ENCODE measurements around the gene CCNI.
"Not testable (repeated sequence)": the region's sequence is repeated elsewhere in the genome, so short reads cannot be mapped to it uniquely, and the experiment has no call there.

The CCNI gene

GRCh38 chr4:77093401-77093800, 17.6 kb upstream of the CCNI start:
- H3K9ac ChIP-seq (ENCODE audit: insufficient read length) = no peak overlapping the region
- H3K36me3 ChIP-seq (ENCODE audit: insufficient read depth, low read length) = no peaks in the 10 kb centered on the region
- no peaks in the 10 kb centered on the region for H3K9me3 ChIP-seq (ENCODE audit: low read depth, low read length)
- TF ChIP-seq POLR2AphosphoS5 (IDR thresholded peaks at IDR 0.05; ENCODE audit: borderline replicate concordance, low read depth, low read length) = peak; percentile 22; the same call in 1 of the 2 replicates
- no peak for TF ChIP-seq EZH2 (IDR thresholded peaks at IDR 0.05)
- H3K27ac ChIP-seq = peak overlapping the region; percentile 84
- DNase-seq (ENCODE audit: low read depth, low spot score) = no peak
- peak overlapping the region; percentile 47 for H3K4me3 ChIP-seq

- H3K9me3 ChIP-seq (ENCODE audit: low read depth, low read length) = no peaks in the 10 kb centered on the region
- H3K9ac ChIP-seq (ENCODE audit: insufficient read length) = no peak overlapping the region
- H3K4me3 ChIP-seq = peak overlapping the region; percentile 47
- peak overlapping the region; percentile 84 for H3K27ac ChIP-seq
- H3K36me3 ChIP-seq (ENCODE audit: insufficient read depth, low read length) = no peaks in the 10 kb centered on the region
- TF ChIP-seq FOXP2 (optimal IDR thresholded peaks at IDR 0.05; ENCODE audit: control extremely low read depth, extremely low read length, insufficient read depth) = no peak
- TF ChIP-seq POLR2AphosphoS5 (IDR thresholded peaks at IDR 0.05; ENCODE audit: borderline replicate concordance, low read depth, low read length) = no peak
- TF ChIP-seq EZH2 (IDR thresholded peaks at IDR 0.05) = no peak
- DNase-seq (ENCODE audit: low read depth, low spot score) = no peak
Observed at GRCh38 chr4:77092975-77093374, 17.2 kb upstream of the CCNI start.

GRCh38 chr4:77089866-77090265, 14.1 kb upstream of the CCNI start:
- Histone ChIP-seq H3K4me3 (no peak overlapping the region), H3K36me3 (ENCODE audit: insufficient read depth, low read length) (no peaks in the 10 kb centered on the region), H3K9me3 (ENCODE audit: low read depth, low read length) (no peaks in the 10 kb centered on the region), H3K9ac (ENCODE audit: insufficient read length) (no peak overlapping the region), H3K27ac (no peak overlapping the region)
- no peak for DNase-seq (ENCODE audit: low read depth, low spot score)
- TF ChIP-seq EZH2 (IDR thresholded peaks at IDR 0.05) (no peak), POLR2AphosphoS5 (IDR thresholded peaks at IDR 0.05; ENCODE audit: borderline replicate concordance, low read depth, low read length) (no peak), FOXP2 (optimal IDR thresholded peaks at IDR 0.05; ENCODE audit: control extremely low read depth, extremely low read length, insufficient read depth) (no peak)

GRCh38 chr4:77087027-77087426, 11.2 kb upstream of the CCNI start:
- not testable (repeated sequence) for H3K27ac ChIP-seq; H3K9me3 ChIP-seq (ENCODE audit: low read depth, low read length); H3K9ac ChIP-seq (ENCODE audit: insufficient read length); DNase-seq (ENCODE audit: low read depth, low spot score); H3K36me3 ChIP-seq (ENCODE audit: insufficient read depth, low read length); H3K4me3 ChIP-seq

- no peak overlapping the region for H3K27ac ChIP-seq
Observed at GRCh38 chr4:77084019-77084639, 8.3 kb upstream of the CCNI start.

GRCh38 chr4:77082886-77083608, 7.3 kb upstream of the CCNI start:
- no peak overlapping the region for H3K27ac ChIP-seq
- no peak overlapping the region for H3K4me3 ChIP-seq
- no peaks in the 10 kb centered on the region for H3K36me3 ChIP-seq (ENCODE audit: insufficient read depth, low read length)
- TF ChIP-seq POLR2AphosphoS5 (IDR thresholded peaks at IDR 0.05; ENCODE audit: borderline replicate concordance, low read depth, low read length) (no peak), FOXP2 (optimal IDR thresholded peaks at IDR 0.05; ENCODE audit: control extremely low read depth, extremely low read length, insufficient read depth) (no peak), EZH2 (IDR thresholded peaks at IDR 0.05) (no peak)
- DNase-seq (ENCODE audit: low read depth, low spot score) = no peak
- H3K9me3 ChIP-seq (ENCODE audit: low read depth, low read length) = no peaks in the 10 kb centered on the region
- no peak overlapping the region for H3K9ac ChIP-seq (ENCODE audit: insufficient read length)

More at GRCh38 chr4:77084019-77084639, 8.3 kb upstream of the CCNI start:
- Histone ChIP-seq H3K9me3 (ENCODE audit: low read depth, low read length) (no peaks in the 10 kb centered on the region), H3K4me3 (no peak overlapping the region), H3K36me3 (ENCODE audit: insufficient read depth, low read length) (no peaks in the 10 kb centered on the region), H3K9ac (ENCODE audit: insufficient read length) (no peak overlapping the region)
- TF ChIP-seq POLR2AphosphoS5 (IDR thresholded peaks at IDR 0.05; ENCODE audit: borderline replicate concordance, low read depth, low read length) (no peak), EZH2 (IDR thresholded peaks at IDR 0.05) (no peak), FOXP2 (optimal IDR thresholded peaks at IDR 0.05; ENCODE audit: control extremely low read depth, extremely low read length, insufficient read depth) (no peak)
- no peak for DNase-seq (ENCODE audit: low read depth, low spot score)

- not testable (repeated sequence) for H3K36me3 ChIP-seq (ENCODE audit: insufficient read depth, low read length); DNase-seq (ENCODE audit: low read depth, low spot score); H3K9me3 ChIP-seq (ENCODE audit: low read depth, low read length); H3K27ac ChIP-seq; H3K4me3 ChIP-seq; H3K9ac ChIP-seq (ENCODE audit: insufficient read length)
Observed at GRCh38 chr4:77080806-77081205, 5.0 kb upstream of the CCNI start.

GRCh38 chr4:77079281-77079680, 3.5 kb upstream of the CCNI start:
- no peaks in the 10 kb centered on the region for H3K36me3 ChIP-seq (ENCODE audit: insufficient read depth, low read length)
- no peak overlapping the region for H3K9ac ChIP-seq (ENCODE audit: insufficient read length)
- TF ChIP-seq POLR2AphosphoS5 (IDR thresholded peaks at IDR 0.05; ENCODE audit: borderline replicate concordance, low read depth, low read length) = no peak
- no peak for TF ChIP-seq EZH2 (IDR thresholded peaks at IDR 0.05)
- TF ChIP-seq FOXP2 (optimal IDR thresholded peaks at IDR 0.05; ENCODE audit: control extremely low read depth, extremely low read length, insufficient read depth) = no peak
- H3K27ac ChIP-seq = no peak overlapping the region
- no peak overlapping the region for H3K4me3 ChIP-seq
- no peak for DNase-seq (ENCODE audit: low read depth, low spot score)
- H3K9me3 ChIP-seq (ENCODE audit: low read depth, low read length) = no peaks in the 10 kb centered on the region

GRCh38 chr4:77078401-77078800, 2.6 kb upstream of the CCNI start:
- TF ChIP-seq FOXP2 (optimal IDR thresholded peaks at IDR 0.05; ENCODE audit: control extremely low read depth, extremely low read length, insufficient read depth) = no peak
- no peak for TF ChIP-seq EZH2 (IDR thresholded peaks at IDR 0.05)
- TF ChIP-seq POLR2AphosphoS5 (IDR thresholded peaks at IDR 0.05; ENCODE audit: borderline replicate concordance, low read depth, low read length) = no peak
- no peak overlapping the region for H3K9ac ChIP-seq (ENCODE audit: insufficient read length)
- no peak for DNase-seq (ENCODE audit: low read depth, low spot score)
- no peaks in the 10 kb centered on the region for H3K36me3 ChIP-seq (ENCODE audit: insufficient read depth, low read length)
- no peak overlapping the region for H3K27ac ChIP-seq
- no peaks in the 10 kb centered on the region for H3K9me3 ChIP-seq (ENCODE audit: low read depth, low read length)
- H3K4me3 ChIP-seq = no peak overlapping the region
